ENCODE measurements around the gene P4HB.
A peak's percentile ranks its signal among the peaks of the same experiment; 100 is the strongest.

P4HB gene

GRCh38 chr17:81859906-81860755 lies at the start of gene P4HB:
Gene P4HB, minus strand, starts transcription at chr17:81860535. Its CDS starts 64 bp downstream, at chr17:81860471.
- DNase-seq (ENCODE audit: low spot score) (no peak), FAIRE-seq (no peak)

DNA sequence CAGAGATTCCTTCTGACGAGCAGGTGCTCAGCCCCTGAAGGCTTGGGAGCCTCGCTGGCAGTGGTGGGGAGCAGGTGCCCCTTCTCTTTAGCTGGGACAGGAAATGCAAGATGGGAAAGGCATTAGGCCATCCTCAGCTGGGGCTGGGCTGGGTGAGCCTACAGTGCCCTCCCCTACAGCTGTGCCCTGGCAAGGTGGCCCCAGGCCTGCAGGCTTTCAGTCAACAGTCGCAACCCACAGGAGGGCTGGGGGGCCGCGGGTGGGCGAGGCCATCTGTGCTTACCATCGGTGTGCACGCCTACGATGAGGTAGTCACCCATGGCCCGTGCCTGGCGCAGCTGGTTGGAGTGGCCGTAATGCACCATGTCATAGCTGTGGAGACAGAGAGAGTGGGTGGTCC lies 48.9 kb upstream of the P4HB start:
- DNase-seq (ENCODE audit: low spot score): no peak
- FAIRE-seq: peak; percentile 74

DNA sequence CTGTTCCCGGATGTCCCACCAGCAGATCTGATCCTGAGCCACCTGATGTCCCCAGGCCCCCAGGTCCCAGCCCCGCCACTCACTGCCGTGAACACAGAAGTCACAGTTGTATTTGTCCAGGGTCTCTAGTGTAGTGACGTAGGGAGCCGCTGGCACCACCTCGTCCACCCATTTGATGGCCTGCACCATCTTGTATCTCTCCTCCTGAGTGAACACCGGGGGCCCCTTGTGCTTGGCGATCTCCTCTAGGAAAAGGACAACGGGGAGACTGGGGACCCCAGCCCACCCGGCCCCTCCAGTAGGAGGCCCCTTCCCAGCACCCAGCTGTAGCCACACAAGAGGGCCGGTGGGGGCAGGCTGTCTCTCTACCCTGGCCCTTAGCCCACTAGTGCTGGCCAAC lies 48.5 kb upstream of the P4HB start:
- DNase-seq (ENCODE audit: low spot score) (no peak), FAIRE-seq (no peak)

DNA sequence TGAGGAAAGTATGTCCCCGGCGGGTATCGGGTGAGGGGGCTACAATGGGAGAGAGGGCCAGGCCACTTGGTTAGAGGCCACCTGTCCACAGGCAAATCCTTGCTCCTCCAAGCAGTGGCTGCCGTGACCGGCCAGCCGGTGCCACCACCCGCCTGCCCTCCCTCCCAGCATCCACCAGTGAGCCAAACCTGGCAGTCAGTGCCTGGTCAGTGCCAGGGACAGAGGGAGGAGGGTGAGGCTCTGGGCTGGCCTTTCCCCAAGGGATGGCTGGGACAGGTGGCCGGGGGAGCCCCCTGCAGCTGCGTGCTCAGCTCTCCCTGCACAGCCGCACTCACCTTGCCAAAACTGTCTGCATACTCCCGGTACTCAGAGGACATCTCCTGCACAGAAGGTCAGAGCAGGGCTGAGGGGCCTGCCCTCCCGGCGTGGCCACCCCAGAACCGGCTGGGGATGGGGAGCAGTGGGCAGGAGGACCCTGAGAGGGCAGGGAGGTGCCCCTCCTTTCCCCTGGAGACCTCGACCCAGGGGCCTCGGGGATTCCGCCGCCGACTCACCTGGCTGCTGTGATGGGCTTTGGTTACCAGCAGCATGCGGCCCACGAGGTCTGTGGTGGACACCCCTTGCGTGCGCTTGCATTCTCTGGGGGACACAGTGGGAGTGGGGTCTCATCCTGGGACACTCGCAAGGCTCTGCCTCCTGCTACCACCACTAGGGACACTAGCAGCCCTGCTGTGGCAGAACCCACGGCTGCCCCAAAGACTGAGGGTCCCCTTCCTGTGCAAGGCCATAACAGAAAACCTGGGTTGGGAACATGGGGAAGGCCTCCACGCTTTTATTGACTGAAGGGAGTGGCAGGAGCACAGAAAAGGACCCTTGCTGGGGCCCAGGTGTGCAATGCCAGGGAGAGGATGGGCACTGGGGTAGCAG lies 47.1 kb upstream of the P4HB start:
- FAIRE-seq: no peak
- no peak for DNase-seq (ENCODE audit: low spot score)

GRCh38 chr17:81906476-81907218 lies 46.3 kb upstream of the P4HB start:
- DNase-seq (ENCODE audit: low spot score) (no peak), FAIRE-seq (peak; percentile 84)

DNA sequence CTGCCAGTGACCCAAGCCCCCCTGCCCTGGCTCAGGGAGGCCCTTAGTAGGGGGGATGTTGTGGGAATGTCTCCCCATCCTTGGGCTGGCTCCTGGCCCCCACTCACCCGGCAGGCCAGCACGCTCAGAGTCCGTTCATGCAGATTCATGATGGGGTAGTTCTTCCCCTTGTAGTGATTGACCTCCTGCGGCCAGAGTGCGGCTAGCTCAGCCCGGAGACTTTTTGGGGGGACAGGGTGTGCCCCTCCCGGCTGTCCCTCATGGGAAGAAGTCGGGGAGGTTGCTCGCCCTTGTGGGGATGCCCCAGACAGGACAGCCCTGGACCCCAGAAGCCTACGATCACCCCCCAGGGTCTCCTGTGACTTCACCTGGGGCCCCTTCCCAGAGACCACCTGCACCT lies 45.7 kb upstream of the P4HB start:
- no peak for FAIRE-seq
- no peak for DNase-seq (ENCODE audit: low spot score)

DNA sequence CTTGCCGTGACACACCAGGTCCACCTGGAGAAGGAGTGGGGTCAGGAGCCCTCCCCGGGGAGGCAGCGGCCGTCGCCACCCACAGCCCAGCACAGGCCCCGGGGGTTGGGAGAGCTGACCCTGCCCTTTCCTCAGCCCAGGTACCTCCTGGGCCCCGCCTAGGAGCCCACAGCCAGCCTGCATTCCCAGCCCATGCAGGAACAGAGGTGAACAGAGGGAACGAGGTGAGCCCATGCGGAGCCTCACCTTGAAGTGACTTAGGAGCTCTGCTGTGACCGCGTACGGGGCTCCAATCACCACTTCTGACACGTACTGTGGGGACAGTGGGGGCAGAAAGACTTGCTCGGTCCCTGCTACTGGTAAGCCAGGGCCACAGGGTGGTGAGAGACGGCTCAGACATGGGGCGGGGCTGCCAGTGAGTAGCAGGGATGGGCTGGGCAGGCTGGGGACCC lies 45.1 kb upstream of the P4HB start:
- FAIRE-seq: no peak
- DNase-seq (ENCODE audit: low spot score): no peak

DNA sequence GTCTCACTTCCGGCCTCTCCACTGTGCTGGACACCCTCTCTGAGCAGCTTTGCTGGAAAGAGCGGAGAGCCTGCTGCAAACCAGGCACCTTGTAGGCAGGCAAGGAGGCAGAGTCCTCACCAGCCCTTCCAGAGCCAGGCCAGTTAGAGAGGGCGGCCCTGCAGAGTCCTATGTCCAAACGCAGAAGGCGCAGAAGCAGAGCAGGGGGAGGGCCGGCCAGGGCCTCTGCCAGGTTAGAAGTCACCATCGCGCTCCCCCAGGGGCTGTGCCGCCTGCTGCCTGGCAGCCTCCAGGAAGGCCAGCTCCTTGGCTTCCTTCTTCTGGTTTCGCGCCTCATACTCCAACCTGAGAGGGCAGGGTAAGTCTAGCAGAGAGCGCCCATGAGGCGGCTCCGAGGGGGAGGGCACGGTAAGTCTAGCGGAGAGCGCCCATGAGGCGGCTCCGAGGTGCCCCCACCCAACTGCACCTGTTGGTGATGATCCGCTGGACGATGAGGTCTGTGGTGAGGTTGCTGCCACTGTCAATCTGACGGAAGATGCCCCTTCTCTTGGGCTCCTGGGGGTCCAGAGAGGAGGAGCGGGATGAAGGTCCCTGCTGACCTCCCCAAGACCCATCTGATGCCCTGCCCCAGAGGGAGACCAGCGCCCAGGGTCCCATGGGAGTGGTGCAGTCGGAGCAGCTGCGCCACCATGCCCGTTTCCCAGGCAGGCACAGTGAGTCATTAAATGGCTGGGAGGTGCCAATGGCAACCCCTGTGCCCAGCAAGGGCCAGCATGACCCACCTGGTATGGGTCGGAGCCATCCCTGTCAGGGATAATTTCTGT lies 44.5 kb upstream of the P4HB start:
- FAIRE-seq: no peak
- no peak for DNase-seq (ENCODE audit: low spot score)

- FAIRE-seq: no peak
- no peak for DNase-seq (ENCODE audit: low spot score)
Measured at GRCh38 chr17:81903896-81904599, 43.7 kb upstream of the P4HB start.

DNA sequence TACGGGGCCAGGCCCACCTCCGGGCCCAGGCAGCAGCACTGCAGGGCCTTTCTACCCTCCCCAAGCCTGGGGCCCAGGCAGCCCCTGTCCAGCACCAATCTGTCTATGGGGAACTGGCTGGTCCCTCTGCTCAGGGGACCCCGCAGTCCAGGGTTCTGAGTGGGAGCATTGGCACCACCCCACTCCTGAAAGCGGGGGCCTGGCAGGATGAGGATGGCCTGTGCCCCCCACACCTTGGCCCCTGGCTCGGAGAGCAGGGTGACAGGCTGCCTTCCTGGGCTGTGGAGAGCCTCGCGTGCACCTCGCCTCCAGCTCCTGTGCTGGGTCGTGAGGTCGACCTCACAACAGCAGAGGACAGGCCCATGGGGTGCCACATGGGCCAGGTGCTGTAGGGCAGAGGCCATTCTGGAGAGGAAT lies 43.1 kb upstream of the P4HB start:
- no peak for DNase-seq (ENCODE audit: low spot score)
- peak; percentile 68 for FAIRE-seq

DNA sequence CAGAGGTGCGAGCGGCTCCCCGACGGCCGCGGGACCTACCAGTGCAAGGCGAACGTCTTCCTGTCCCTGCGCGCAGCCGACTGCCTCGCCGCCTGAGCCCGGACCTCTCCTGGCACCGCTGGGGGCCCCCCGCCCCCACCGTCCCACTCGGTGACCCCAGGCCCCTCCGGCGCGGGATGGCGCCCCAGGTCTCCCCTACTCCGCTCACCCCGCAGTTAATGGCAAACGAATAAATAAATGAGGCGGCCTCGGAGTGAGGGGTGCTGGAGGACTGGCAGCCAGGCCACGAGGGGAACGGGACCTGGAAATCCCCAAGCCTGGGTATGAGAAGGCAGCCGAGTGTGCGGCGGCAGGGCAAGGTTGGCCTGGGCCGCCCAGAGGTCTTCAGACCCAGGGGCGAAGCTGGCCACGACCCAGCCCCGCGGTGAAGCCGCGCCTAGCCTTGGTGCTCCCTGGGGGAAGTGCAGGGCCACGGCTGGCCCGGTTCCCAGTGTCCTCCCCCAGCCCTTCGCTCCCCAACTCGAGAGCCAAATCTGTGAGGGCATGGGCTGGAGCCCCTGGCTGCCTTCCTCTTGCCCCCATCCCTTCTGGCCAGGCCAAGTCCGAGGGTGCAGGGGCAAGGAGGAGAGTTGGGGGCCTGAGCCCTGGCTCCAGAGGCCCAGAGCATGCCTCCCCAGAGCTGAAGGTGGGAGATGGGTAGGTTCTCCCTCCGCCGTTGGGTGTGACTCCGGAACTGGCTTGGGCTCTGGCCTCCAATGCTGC lies 42.5 kb upstream of the P4HB start:
- DNase-seq (ENCODE audit: low spot score): no peak
- no peak for FAIRE-seq

- no peak for FAIRE-seq
- no peak for DNase-seq (ENCODE audit: low spot score)
Measured at GRCh38 chr17:81902023-81902652, 41.8 kb upstream of the P4HB start, which contains the start of gene NPB. Gene NPB, plus strand, starts transcription at chr17:81902238. Its CDS starts 40 bp downstream, at chr17:81902278.

GRCh38 chr17:81901167-81902022 lies 41.1 kb upstream of the P4HB start:
- FAIRE-seq (peak; percentile 72), DNase-seq (ENCODE audit: low spot score) (no peak)

- FAIRE-seq (no peak), DNase-seq (ENCODE audit: low spot score) (no peak)
Measured at GRCh38 chr17:81900181-81900820, 40.0 kb upstream of the P4HB start.

DNA sequence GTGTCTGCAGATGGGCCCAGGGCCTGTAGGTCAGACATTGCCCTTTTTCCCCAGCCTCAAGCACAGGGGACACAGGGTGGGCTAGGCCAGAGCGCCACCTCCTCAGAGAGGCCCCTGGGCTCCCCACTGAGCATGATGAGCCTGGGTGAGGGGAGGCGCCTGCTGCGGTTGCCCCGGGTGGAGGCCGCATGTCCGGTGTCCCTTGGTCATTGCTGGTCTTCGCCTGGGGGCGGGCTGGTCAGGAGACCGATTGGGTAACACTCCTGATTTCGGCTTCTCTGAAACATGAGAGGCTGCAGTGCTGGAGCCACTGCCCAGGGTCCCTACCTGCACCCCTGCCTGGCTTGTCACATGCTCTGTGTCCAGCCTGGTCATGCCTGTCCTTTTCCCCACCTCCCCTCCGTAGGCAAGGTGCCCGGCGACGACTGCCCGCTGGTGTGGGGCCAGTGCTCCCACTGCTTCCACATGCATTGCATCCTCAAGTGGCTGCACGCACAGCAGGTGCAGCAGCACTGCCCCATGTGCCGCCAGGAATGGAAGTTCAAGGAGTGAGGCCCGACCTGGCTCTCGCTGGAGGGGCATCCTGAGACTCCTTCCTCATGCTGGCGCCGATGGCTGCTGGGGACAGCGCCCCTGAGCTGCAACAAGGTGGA lies 39.3 kb upstream of the P4HB start:
- DNase-seq (ENCODE audit: low spot score) (no peak), FAIRE-seq (peak; percentile 76)

DNA sequence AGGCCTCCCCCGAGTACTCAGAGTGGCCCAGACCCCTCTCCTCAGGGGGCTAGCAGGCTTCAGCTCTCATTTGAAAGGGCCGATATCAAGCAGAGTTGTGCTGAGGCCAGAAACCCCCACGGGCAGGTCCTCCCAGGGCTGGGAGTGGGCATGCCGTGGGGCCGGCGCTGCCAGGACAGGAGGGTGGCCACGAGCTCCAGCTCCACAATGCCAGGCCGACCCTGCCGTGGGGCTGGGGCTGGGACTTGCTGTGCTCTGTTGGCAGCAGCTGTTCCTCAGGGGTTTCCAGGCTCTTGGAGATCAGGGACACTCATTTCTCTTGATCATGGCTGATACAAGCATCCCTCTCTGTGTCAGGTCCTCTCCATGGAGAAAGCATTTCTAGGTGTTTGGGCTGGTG lies 38.5 kb upstream of the P4HB start:
- FAIRE-seq (no peak), DNase-seq (ENCODE audit: low spot score) (no peak)
